ENCODE measurements around the gene SGTA. TPM values are rescaled to one million over a fixed set of nuclear protein-coding genes. Genes with fewer than 3 reads are reported as not detected.

Gene SGTA
- total RNA-seq, 1 donor from 2014 or later, result 72.6 TPM

DNA sequence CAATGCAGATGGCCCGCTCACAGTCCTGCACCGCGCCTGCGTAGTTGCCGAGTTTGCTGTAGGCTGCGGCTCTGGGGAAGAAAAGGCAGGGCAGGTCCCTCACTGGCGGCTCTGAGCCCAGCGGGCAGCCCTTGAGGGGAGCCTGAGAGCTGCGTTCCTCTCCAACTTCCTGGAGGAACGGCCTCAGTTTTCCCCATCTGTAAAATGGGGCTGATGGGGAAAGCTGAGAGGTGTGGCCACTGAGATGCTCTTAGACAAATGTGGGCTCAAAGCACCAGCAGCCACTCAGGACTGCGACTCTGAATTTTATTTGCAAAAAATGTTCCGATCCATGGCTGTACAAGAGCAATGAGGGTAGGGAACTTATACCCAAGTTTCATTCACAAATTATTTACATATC is 19.4 kb downstream of the SGTA start:
- TF ChIP-seq, protein P1, sequence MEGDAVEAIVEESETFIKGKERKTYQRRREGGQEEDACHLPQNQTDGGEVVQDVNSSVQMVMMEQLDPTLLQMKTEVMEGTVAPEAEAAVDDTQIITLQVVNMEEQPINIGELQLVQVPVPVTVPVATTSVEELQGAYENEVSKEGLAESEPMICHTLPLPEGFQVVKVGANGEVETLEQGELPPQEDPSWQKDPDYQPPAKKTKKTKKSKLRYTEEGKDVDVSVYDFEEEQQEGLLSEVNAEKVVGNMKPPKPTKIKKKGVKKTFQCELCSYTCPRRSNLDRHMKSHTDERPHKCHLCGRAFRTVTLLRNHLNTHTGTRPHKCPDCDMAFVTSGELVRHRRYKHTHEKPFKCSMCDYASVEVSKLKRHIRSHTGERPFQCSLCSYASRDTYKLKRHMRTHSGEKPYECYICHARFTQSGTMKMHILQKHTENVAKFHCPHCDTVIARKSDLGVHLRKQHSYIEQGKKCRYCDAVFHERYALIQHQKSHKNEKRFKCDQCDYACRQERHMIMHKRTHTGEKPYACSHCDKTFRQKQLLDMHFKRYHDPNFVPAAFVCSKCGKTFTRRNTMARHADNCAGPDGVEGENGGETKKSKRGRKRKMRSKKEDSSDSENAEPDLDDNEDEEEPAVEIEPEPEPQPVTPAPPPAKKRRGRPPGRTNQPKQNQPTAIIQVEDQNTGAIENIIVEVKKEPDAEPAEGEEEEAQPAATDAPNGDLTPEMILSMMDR (IDR thresholded peaks at IDR 0.05; ENCODE audit: borderline replicate concordance), result no peak
- Histone ChIP-seq H3K9me3 (replicated peaks) (no peaks in the 10 kb centered on the region), H3K36me3 (peaks cover 99% of the 10 kb centered on the region), H3K27ac (replicated peaks) (no peak overlapping the region), H3K4me3 (no peak overlapping the region), H3K4me1 (peaks cover 8% of the 10 kb centered on the region), H3K27me3 (ENCODE audit: low read depth) (no peaks in the 10 kb centered on the region)
- no peak for DNase-seq
- intact Hi-C loops (cut with micrococcal nuclease), result no loop called here

- H3K36me3 ChIP-seq, result peaks cover 99% of the 10 kb centered on the region
- no peak overlapping the region for H3K27ac ChIP-seq (replicated peaks)
- TF ChIP-seq, protein P1 (IDR thresholded peaks at IDR 0.05; ENCODE audit: borderline replicate concordance), result no peak
- no peaks in the 10 kb centered on the region for H3K9me3 ChIP-seq (replicated peaks)
- no peaks in the 10 kb centered on the region for H3K27me3 ChIP-seq (ENCODE audit: low read depth)
- H3K4me1 ChIP-seq, result peaks cover under 1% of the 10 kb centered on the region
- no peak overlapping the region for H3K4me3 ChIP-seq
- intact Hi-C loops (cut with micrococcal nuclease), result no loop called here
- no peak for DNase-seq
Observed at GRCh38 chr19:2762783-2763496, 20.1 kb downstream of the SGTA start.

DNA sequence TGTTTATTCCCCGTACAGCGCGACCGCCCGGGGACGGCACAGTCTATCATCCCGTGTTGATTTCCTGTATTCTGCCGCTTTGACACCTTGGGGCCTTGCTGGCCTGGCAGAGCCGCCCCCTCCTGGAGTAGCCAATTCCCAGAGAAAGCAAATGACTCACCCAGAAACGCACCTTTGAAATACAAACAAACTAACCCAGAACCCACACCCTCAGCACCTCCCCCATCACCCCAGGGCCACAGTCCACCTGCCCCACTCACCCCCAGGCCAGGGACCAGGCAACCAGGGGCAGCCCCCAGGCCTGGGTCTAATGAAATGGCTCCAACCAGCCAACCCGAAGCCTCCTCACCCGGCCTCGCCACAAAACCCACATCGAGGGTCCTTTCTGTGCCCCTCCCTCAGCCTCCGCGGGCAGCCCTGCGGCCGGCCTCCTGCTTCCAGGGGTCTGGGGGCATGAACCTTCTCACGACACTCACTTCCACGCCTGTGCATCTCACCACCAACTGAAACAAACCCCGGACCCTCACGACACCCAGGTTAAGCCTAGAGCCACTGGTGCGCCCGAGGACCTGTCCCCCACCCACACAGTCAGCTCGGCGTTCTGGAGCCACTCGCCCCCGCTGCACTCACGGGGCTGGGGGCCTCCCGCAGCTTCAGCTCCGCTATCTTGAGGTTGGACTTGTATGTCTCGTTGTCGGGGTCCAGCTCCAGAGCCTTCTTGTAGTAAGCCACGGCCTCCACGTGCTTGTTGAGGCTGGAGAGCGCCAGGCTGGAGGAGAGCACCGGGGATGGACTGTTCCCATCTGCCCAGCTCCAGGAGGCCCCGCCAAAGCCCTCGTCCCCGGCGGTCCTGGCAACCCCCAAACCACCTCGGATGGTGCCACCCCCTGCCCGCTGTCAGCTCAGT is 20.9 kb downstream of the SGTA start:
- no peak for DNase-seq
- H3K36me3 ChIP-seq, result peaks cover 99% of the 10 kb centered on the region
- no peaks in the 10 kb centered on the region for H3K9me3 ChIP-seq (replicated peaks)
- TF ChIP-seq, protein P1 (IDR thresholded peaks at IDR 0.05; ENCODE audit: borderline replicate concordance), result no peak
- intact Hi-C loops (cut with micrococcal nuclease), result no loop called here
- no peak overlapping the region for H3K4me3 ChIP-seq
- no peaks in the 10 kb centered on the region for H3K27me3 ChIP-seq (ENCODE audit: low read depth)
- no peak overlapping the region for H3K27ac ChIP-seq (replicated peaks)
- no peaks in the 10 kb centered on the region for H3K4me1 ChIP-seq

GRCh38 chr19:2761309-2761677 is 21.8 kb downstream of the SGTA start:
- Histone ChIP-seq H3K36me3 (peaks cover 99% of the 10 kb centered on the region), H3K4me3 (no peak overlapping the region), H3K27me3 (ENCODE audit: low read depth) (no peaks in the 10 kb centered on the region), H3K4me1 (no peaks in the 10 kb centered on the region), H3K9me3 (replicated peaks) (no peaks in the 10 kb centered on the region), H3K27ac (replicated peaks) (no peak overlapping the region)
- TF ChIP-seq, protein P1 (IDR thresholded peaks at IDR 0.05; ENCODE audit: borderline replicate concordance), result no peak
- no peak for DNase-seq
- intact Hi-C loops (cut with micrococcal nuclease), result no loop called here

DNA sequence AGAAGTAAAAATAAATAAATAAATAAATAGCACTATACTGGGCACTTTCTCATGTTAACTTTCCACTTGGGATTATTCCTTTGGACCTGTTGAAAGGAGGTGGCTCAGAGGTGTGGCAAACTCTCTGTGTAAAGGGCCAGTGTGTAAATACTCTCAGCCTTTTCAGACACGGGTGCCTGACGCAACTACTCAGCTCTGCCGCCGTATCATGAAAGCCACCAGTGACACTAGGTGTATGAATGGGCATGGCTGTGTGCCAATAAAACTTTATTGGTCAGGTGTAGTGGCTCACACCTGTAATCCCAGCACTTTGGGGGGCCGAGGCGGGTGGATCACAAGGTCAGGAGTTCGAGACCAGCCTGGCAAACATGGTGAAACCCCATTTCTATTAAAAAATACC is 23.1 kb downstream of the SGTA start:
- Histone ChIP-seq H3K27me3 (ENCODE audit: low read depth) (no peaks in the 10 kb centered on the region), H3K9me3 (replicated peaks) (no peaks in the 10 kb centered on the region), H3K4me3 (no peak overlapping the region), H3K4me1 (no peaks in the 10 kb centered on the region), H3K36me3 (peaks cover 99% of the 10 kb centered on the region), H3K27ac (replicated peaks) (no peak overlapping the region)
- DNase-seq, result no peak
- intact Hi-C loops (cut with micrococcal nuclease), result no loop called here
- TF ChIP-seq, protein P1 (IDR thresholded peaks at IDR 0.05; ENCODE audit: borderline replicate concordance), result no peak

Measured in left ventricle myocardium inferior (tissue), 1 donor.